GM23248 (cell line): ENCODE measurements around the gene TLCD2.

Experiments used
- EZH2 ChIP-seq: fragments of 200-600 bp; sonication (generic); IDR thresholded peaks from 2 replicates; pipeline ENCODE4 v1.6.1; 2018; ENCODE audit warnings: antibody characterized with exemption, mild to moderate bottlenecking; ENCODE audit not compliant: insufficient read depth, poor library complexity, severe bottlenecking
- EZH2phosphoT487 ChIP-seq: fragments of 200-600 bp; sonication (generic); IDR thresholded peaks from 2 replicates; pipeline ENCODE4 v1.6.1; 2018; ENCODE audit warnings: antibody characterized with exemption, moderate library complexity, mild to moderate bottlenecking, low read depth; ENCODE audit not compliant: insufficient read depth

- TF ChIP-seq EZH2phosphoT487 (no peak), EZH2 (no peak)
Observed at GRCh38 chr17:1733759-1734158, 23.6 kb upstream of the TLCD2 start.
